Measurements from ENCODE around the gene ARHGEF19. TPM values are rescaled to one million over a fixed set of nuclear protein-coding genes. Genes with fewer than 3 reads are reported as not detected.

Gene ARHGEF19
- total and polyA plus RNA-seq, 10 of the 15 experiments (the other 5 are each of a cell fraction or from before 2014, with no cell fraction given) = 0.15 to 2.9 (median 0.67) TPM; not detected in 1

DNA sequence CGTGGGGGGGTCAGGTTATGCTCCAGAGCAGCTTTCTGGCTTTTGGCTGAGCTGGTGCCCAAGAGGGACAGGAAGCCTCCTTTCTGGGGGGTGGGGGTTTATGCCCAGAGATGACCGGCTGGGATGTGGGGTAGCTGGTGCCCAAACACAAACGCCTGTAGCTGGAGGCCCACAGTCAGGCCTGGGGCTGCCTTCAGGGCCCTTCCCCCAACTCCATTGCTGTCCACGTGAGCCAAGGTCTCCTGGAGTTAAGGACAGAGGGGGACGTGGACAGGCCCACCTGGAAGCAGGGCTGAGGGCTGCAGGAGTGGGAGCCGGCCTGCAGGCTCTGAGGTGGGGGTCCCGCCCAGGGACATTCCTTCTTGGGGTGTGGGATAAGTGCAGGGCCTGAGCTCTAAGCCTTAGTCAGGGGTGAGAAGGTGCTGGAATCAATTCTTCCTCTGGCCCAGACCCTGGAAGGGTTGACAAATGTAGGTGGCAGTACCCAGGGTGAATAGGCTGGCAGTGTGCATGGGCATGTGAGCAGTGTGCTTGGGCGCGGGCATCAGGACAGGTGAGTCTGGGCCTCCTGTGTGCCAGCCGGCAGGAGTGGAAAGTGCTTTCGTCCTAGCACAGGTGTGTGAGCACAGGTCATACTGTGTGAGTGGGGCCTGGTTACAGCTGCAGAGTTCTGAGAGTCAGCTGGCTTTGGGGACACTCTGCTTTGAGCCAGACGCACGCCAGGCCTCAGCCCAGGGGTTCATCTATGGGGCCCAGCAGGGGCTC is 17.7 kb upstream of the ARHGEF19 start:
- H3K27ac ChIP-seq (ENCODE audit: control insufficient read depth, insufficient read depth) = no peak overlapping the region
- DNase-seq (ENCODE audit: low read depth, low spot score) (no peak), FAIRE-seq (no peak), ATAC-seq (no peak)
- no peak overlapping the region for H3K4me2 ChIP-seq (ENCODE audit: control insufficient read depth, insufficient read depth)
- WGBS (ENCODE audit: insufficient coverage, insufficient replicate concordance, low lambda C conversion rate, missing lambda C conversion rate) = 63% methylated on average over 13 of the region's 13 CpGs
- H3K9me3 ChIP-seq (replicated peaks; ENCODE audit: control insufficient read depth, insufficient read depth, low read length) = no peaks in the 10 kb centered on the region
- H3K27me3 ChIP-seq (replicated peaks in 1 of 2; ENCODE audit: control insufficient read depth in 2 of 2, insufficient read depth in 2 of 2, low read length in 1 of 2) = peaks cover 2 to 7% of the 10 kb centered on the region in 2 experiments
- intact Hi-C loops (cut with micrococcal nuclease; ENCODE audit: unreplicated experiment) = no loop called here
- ChIA-PET CTCF (interaction anchor here (0.9 kb wide), 1 partner anchor 11 kb away, joined by 3 read pairs; no protein-coding TSS in a partner anchor), RAD21 (ENCODE audit: unreplicated experiment) (interaction anchor here (0.7 kb wide), 1 partner anchor 151 kb away, joined by 3 read pairs; no protein-coding TSS in a partner anchor), SMC1A (ENCODE audit: uncharacterized antibody, unreplicated experiment) (no interaction called here), POLR2A (interaction anchor here (1.6 kb wide), 1 partner anchor 12 kb away, joined by 5 read pairs; no protein-coding TSS in a partner anchor)
- H3K4me3 ChIP-seq = no peak overlapping the region
- no peak overlapping the region for H3K9ac ChIP-seq (ENCODE audit: control insufficient read depth, insufficient read depth, low read length)
- H3K36me3 ChIP-seq (ENCODE audit: control insufficient read depth in 2 of 2, insufficient read depth in 2 of 2, low read length in 1 of 2) = no peaks in the 10 kb centered on the region
- no peak overlapping the region for H2AFZ ChIP-seq (ENCODE audit: control insufficient read depth, low read depth, low read length)
- no peaks in the 10 kb centered on the region for H3K79me2 ChIP-seq (ENCODE audit: control insufficient read depth, insufficient read depth, low read length)
- H3K4me1 ChIP-seq (ENCODE audit: control insufficient read depth, insufficient read depth, low read length) = no peaks in the 10 kb centered on the region
- BruUV-seq (replicated peaks) = no TSS peak
- in situ Hi-C loops (cut with MboI) = no loop called here
- no peaks in the 10 kb centered on the region for H4K20me1 ChIP-seq (ENCODE audit: control insufficient read depth, insufficient read depth)
- TF ChIP-seq TCF12 (IDR thresholded peaks at IDR 0.05; ENCODE audit: low read depth, low read length) (no peak), MTA2 (IDR thresholded peaks at IDR 0.05; ENCODE audit: low read depth) (no peak), RAD51 (IDR thresholded peaks at IDR 0.05) (no peak), RUNX3 (IDR thresholded peaks at IDR 0.05; ENCODE audit: low read length) (no peak), SP1 (IDR thresholded peaks at IDR 0.05; ENCODE audit: low read depth, low read length) (no peak), JUND (IDR thresholded peaks at IDR 0.05; ENCODE audit: low read depth, low read length) (no peak), EP300 (IDR thresholded peaks at IDR 0.05; ENCODE audit: borderline replicate concordance in 1 of 2, control insufficient read depth in 1 of 2, low read depth in 2 of 2, low read length in 2 of 2) (no peak), POU2F2 (IDR thresholded peaks at IDR 0.05; ENCODE audit: borderline replicate concordance, low read depth, low read length) (no peak), YY1 (IDR thresholded peaks at IDR 0.05; ENCODE audit: low read depth, low read length) (no peak), EZH2 (IDR thresholded peaks at IDR 0.05; ENCODE audit: borderline replicate concordance, control insufficient read depth, low read depth, low read length) (no peak), ELK1 (IDR thresholded peaks at IDR 0.05; ENCODE audit: low read depth, low read length) (no peak), GATAD2B (conservative IDR thresholded peaks at IDR 0.05; ENCODE audit: low read depth) (no peak), USF2 (IDR thresholded peaks at IDR 0.05; ENCODE audit: borderline replicate concordance, low read depth, low read length) (no peak), ZSCAN29 (IDR thresholded peaks at IDR 0.05) (no peak), CEBPB (IDR thresholded peaks at IDR 0.05; ENCODE audit: borderline replicate concordance in 1 of 2, low read depth in 2 of 2, low read length in 2 of 2) (no peak), HDAC6 (IDR thresholded peaks at IDR 0.05; ENCODE audit: unreplicated experiment) (no peak), MYC (IDR thresholded peaks at IDR 0.05; ENCODE audit: insufficient read depth, insufficient read length, insufficient replicate concordance, low read length, severe bottlenecking) (no peak)
- TF ChIP-seq, protein P1, sequence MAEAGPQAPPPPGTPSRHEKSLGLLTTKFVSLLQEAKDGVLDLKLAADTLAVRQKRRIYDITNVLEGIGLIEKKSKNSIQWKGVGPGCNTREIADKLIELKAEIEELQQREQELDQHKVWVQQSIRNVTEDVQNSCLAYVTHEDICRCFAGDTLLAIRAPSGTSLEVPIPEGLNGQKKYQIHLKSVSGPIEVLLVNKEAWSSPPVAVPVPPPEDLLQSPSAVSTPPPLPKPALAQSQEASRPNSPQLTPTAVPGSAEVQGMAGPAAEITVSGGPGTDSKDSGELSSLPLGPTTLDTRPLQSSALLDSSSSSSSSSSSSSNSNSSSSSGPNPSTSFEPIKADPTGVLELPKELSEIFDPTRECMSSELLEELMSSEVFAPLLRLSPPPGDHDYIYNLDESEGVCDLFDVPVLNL (IDR thresholded peaks at IDR 0.05; ENCODE audit: low read depth, low read length) = no peak

Data from GM12878 (cell line).